Mucosa of descending colon (tissue), 3 donors: ENCODE results near the gene CC2D1A. TPM values are rescaled to one million over a fixed set of nuclear protein-coding genes. Genes with fewer than 3 reads are reported as not detected.

Experiments
- ATAC-seq: fragments of 200-7000 bp; cut with Tn5 transposase; one replicate; pipeline ENCODE4 v1.9.1; 2020; ENCODE audit warnings: mild to moderate bottlenecking, moderate library complexity
- DNase-seq, 3 donors: peaks; one replicate each; pipeline ENCODE4 v3.0.0-alpha.2; 2020
- H3K36me3 ChIP-seq: fragments of 200-600 bp; one replicate; pipeline ENCODE4 v1.8.0; 2021; ENCODE audit warnings: low read depth, mild to moderate bottlenecking
- H3K4me1 ChIP-seq: fragments of 200-600 bp; one replicate; pipeline ENCODE4 v1.8.0; 2021; ENCODE audit warnings: low read depth, mild to moderate bottlenecking
- H3K4me3 ChIP-seq: fragments of 200-600 bp; one replicate; pipeline ENCODE4 v1.8.0; 2021; ENCODE audit warnings: mild to moderate bottlenecking
- H3K9me3 ChIP-seq: fragments of 200-600 bp; one replicate; pipeline ENCODE4 v1.8.0; 2021; ENCODE audit warnings: mild to moderate bottlenecking
- CTCF ChIP-seq: fragments of 200-600 bp; IDR thresholded peaks from one replicate; pipeline ENCODE4 v1.8.0; 2022; ENCODE audit warnings: antibody characterized with exemption, mild to moderate bottlenecking
- intact Hi-C, 2 donors: fragments of 100-400 bp; cut with DNase I in 1 of 2; cut with micrococcal nuclease in 1 of 2; formaldehyde crosslinking; loops; one replicate each; pipeline versions ENCODE4 v1.11.0 to v1.11.1; 2022; cut with DNase I, micrococcal nuclease
- total RNA-seq, 3 donors: library from RNA; stranded (reverse); fragmentation: NEBNext Ultra II Directional in 2 of 3; extraction: Animal tissue kit (Norgen Biotek cat#: 25700) in 2 of 3; gene quantifications; one replicate each; pipeline versions ENCODE4 v1.2.1 to v1.2.4, GENCODE V29; 2021 to 2023
- donor health status: DM: no; HTN: no; CAD: no; lungs with moderate emphysema.
- donor health status: DM: no; HTN: no; CAD: no.
- donor health status: DM: no; HTN: yes; CAD: no.

The CC2D1A gene
- total RNA-seq, 3 donors from 2014 or later: 68.4 to 118 (median 101) TPM

GRCh38 chr19:13909430-13909829, 3.4 kb downstream of the CC2D1A start:
- H3K9me3 ChIP-seq: no peaks in the 10 kb centered on the region
- peaks cover 34% of the 10 kb centered on the region for H3K4me1 ChIP-seq
- peaks cover 9% of the 10 kb centered on the region for H3K36me3 ChIP-seq
- no peak overlapping the region for H3K4me3 ChIP-seq
- DNase-seq (peak; percentile 71 to 79 (median 78)), ATAC-seq (peak; percentile 65)
- intact Hi-C loops: no loop called here
- TF ChIP-seq CTCF: no peak

- intact Hi-C loops: no loop called here
These were observed 7.4 kb downstream of the CC2D1A start for GRCh38 chr19:13913352-13913751.

GRCh38 chr19:13914777-13915176, 8.8 kb downstream of the CC2D1A start:
- DNase-seq (no peak), ATAC-seq (no peak)
- no peak for TF ChIP-seq CTCF
- Histone ChIP-seq H3K4me1 (no peaks in the 10 kb centered on the region), H3K4me3 (no peak overlapping the region), H3K9me3 (no peaks in the 10 kb centered on the region), H3K36me3 (peaks cover 18% of the 10 kb centered on the region)
- intact Hi-C loops: no loop called here

More at GRCh38 chr19:13913352-13913751, 7.4 kb downstream of the CC2D1A start:
- ATAC-seq (no peak), DNase-seq (no peak)
- no peak overlapping the region for H3K4me3 ChIP-seq
- H3K4me1 ChIP-seq: peaks cover 11% of the 10 kb centered on the region
- TF ChIP-seq CTCF: no peak
- H3K9me3 ChIP-seq: no peaks in the 10 kb centered on the region
- H3K36me3 ChIP-seq: peaks cover 18% of the 10 kb centered on the region

- ATAC-seq (no peak), DNase-seq (no peak)
- H3K36me3 ChIP-seq: peaks cover 21% of the 10 kb centered on the region
- no peak overlapping the region for H3K4me3 ChIP-seq
- TF ChIP-seq CTCF: no peak
- no peaks in the 10 kb centered on the region for H3K4me1 ChIP-seq
- no peaks in the 10 kb centered on the region for H3K9me3 ChIP-seq
- intact Hi-C loops: no loop called here
These were observed 11.9 kb downstream of the CC2D1A start for GRCh38 chr19:13917888-13918406.

- Histone ChIP-seq H3K36me3 (peaks cover 15% of the 10 kb centered on the region), H3K4me1 (no peaks in the 10 kb centered on the region), H3K9me3 (no peaks in the 10 kb centered on the region), H3K4me3 (no peak overlapping the region)
- ATAC-seq: peak; percentile 23
- intact Hi-C loops: no loop called here
- no peak for TF ChIP-seq CTCF
- DNase-seq: no peak
These were observed 12.9 kb downstream of the CC2D1A start for GRCh38 chr19:13918726-13919411.
